GM04504 (cell line): ENCODE measurements around the gene ATXN7L1.
"Not testable (repeated sequence)": the region's sequence is repeated elsewhere in the genome, so short reads cannot be mapped to it uniquely, and the experiment has no call there.

Experiments
- DNase-seq: peaks from one replicate; pipeline ENCODE4 v3.0.0-alpha.2; 2012; ENCODE audit warnings: low read depth

ATXN7L1 gene

DNA sequence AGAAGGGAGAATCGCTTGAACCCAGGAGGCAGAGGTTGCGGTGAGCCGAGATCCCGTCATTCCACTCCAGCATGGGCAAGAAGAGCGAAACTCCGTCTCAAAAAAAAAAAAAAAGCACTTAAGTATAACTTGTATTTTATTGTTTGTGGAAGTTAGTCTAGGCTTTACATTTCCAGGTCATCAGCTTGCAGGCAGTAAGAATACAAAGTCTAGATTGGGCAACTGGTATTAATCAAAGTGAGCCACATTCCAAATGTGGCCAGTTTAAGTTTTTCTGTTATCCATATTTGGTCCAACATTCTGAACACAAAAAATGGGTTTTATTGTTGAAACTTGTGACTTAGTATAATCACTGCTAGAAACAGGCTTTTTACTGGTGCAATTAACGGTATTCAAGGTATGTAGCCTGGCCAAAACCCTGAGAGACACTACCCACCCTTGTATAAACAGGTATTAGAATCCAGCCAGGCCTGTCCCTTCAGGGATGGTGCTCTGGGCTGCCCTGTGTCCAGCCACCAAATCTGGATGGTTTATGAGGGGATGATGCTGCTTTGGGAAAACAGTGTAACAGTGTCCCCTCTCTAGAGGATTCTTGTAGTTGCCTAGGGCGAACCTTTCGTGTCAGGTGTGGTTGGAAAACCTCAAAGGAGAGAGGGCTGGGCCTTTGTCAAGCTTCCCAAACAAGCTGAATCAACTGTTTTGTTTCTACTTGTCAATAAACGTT is 173.0 kb downstream of the ATXN7L1 start:
- DNase-seq, result no peak

DNA sequence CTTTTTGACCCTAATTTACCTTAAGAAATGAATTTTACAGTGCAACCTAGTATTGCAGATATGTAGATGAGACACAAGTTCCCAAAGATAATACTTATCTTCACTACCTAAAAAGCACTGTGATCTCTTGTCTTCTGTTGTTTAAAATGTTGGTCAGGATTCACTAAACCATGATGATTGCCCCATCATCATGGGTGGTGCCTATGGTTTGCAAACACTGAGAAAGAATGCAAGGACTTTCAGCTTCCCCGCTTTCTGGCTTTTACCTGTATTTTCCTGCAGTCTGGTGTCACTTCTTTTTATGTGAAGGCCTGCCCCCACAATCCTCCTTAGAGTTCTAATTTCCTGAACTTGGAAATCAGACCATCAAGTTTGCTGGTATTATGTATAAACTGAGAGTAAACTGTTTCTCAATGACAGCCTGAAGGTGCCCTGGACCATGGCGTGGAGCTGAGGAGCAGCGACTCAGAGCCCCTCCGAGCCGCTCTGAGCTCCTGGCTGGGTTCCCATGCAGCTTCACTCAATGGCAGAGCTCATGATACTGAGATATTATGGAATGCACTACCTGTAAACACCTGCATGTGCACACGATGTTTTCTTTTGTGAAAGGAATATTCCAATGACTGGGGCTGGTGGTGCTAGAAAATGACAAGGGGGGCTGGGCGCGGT is 176.7 kb downstream of the ATXN7L1 start:
- no peak for DNase-seq

GRCh38 chr7:105698531-105698930 is 177.9 kb downstream of the ATXN7L1 start:
- DNase-seq, result no peak

DNA sequence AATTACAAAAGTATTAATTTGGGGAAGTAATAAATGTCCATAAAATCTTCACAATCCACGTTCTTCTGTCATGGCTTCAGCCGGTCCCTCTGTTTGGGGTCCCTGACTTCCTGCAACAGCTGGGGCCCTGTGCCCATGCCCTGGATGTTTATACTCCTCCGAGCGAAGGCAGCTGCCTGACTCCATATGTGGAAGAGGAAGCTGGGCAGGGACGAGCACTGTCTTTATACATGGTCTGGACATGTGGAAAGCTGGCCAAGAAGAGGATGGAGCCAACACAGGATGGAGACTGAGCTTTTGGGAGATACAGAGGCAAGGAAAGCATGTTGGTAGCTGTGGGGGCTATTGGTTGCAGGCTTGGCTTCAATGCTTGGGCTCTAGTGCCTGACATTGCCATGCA is 178.6 kb downstream of the ATXN7L1 start:
- no peak for DNase-seq

DNA sequence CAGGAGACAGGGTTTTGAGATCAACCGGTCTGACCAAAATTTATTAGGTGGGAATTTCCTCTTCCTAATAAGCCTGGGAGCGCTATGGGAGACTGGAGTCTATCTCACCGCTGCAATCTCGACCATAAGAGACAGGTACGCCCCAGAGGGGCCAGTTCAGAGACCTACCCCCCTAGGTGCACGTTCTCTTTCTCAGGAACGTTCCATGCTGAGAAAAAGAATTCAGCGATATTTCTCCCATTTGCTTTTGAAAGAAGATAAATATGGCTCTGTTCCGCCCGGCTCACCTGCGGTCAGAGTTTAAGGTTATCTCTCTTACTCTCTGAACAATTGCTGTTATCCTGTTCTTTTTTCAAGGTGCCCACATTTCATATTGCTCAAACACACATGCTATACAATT is 179.2 kb downstream of the ATXN7L1 start:
- DNase-seq, result not testable (repeated sequence)

DNA sequence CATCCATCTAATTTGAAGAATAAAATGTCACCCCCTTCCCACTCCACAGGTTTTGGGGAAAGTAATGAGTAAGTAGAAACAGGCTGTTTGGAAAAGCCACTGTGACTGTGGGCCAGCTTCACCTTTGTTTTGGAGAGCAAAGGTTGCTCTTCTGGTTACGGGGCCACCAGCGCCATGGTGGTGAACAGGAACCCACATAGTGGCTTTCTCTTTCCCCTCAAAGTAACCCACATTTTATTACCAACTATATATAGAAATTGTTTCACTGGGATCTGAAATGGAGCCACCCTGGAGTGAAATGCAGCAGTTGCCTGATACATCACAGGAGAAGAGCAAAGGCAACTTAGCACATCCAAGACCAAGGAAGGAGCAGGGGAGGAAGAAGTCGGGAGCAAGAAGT is 182.8 kb downstream of the ATXN7L1 start:
- DNase-seq, result no peak

- DNase-seq, result peak; percentile 44
Observed at GRCh38 chr7:105691680-105692564, 184.5 kb downstream of the ATXN7L1 start.

DNA sequence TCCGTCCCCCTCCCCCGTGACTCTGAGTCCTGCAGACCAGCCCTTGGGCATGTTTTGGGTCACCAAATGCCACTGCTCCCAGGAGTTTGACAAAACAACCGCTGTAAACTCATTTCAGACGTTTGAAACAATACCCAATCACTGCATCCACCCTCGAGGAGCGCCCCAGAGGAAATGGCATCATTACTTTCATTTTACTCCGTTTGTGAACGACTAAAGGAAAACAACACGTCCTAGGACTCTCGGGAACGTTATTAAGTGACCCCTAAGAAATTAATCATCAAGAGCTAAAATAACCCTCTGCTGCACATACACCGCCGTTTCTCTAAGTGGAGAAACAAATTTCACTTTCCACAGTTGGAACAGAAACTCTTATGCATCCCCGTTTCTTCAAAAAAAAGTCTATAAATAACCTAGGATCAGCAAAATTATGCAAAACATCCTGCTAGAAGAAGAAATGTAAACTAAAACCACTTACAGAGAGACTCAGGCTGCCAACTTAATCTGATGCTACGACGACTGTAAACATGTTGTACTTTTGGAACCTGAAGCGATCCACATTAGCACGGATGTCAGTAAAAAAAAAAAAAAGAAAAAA is 185.2 kb downstream of the ATXN7L1 start:
- peak; percentile 11 for DNase-seq

DNA sequence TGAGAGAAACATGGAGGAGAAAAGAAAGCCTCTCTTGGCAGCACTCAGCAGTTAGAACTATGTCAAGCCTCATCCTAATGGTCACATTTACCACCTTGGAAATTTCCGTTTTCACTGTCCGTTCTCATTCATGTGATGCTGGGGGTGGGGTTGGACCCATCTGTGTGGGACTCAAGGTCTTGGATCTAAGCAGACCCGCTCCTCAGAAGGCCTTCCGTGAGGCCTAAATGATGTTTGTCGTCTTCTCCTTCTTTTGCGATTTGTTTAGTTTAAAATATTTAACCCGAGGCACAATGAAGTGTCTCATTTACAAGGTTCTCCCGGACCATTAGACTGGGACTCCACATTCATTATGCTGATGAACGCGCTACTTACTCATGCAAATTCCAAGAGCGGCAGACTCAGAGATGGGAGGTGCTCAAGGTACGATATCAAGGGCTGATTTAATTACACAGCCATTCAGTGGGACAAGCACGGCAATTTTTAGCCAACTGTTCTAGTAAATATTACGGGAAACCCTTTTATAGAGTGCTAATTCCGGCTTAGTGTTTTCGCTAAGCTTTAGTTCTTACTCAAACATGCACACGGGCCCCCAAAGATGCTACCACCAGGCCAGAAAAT is 186.0 kb downstream of the ATXN7L1 start:
- no peak for DNase-seq

DNA sequence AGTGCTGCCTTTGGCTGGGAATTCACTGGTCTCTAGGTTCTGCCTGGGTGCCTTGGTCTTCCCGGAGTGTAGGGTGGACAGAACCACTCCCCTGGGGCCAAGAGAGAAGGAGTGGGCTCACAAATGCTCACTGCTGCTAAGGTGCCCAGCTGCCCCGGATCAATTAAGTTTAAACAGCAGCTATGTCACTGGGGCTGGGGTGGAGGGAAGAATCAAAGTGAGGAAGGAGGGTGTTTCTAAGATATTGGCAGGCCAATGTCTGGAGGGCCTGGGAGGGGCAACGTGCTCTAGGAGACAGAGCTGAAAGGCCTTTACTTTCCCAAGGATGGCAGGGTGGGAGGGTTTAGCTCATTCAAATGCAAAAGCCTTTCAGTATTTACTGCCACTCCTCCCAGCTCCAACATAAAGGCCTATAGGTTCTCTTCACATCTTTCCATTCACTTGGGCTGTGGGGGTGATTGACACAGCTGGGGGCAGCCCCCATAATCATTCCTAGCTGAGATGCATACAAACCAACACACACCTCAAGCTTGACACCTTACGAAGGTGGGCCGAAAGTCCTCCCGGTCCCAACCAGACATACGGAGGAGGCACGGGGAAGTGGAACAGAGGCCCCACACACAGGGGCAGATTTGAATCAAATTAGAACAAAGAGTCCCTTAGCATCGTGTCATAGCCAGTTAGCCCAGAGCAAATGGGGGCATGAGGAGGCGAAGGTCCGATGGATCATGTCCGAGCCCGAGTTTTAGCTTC is 187.2 kb downstream of the ATXN7L1 start:
- DNase-seq, result no peak

- no peak for DNase-seq
Observed at GRCh38 chr7:105688617-105689016, 187.8 kb downstream of the ATXN7L1 start.

GRCh38 chr7:105685161-105685560 is 191.2 kb downstream of the ATXN7L1 start:
- no peak for DNase-seq

DNA sequence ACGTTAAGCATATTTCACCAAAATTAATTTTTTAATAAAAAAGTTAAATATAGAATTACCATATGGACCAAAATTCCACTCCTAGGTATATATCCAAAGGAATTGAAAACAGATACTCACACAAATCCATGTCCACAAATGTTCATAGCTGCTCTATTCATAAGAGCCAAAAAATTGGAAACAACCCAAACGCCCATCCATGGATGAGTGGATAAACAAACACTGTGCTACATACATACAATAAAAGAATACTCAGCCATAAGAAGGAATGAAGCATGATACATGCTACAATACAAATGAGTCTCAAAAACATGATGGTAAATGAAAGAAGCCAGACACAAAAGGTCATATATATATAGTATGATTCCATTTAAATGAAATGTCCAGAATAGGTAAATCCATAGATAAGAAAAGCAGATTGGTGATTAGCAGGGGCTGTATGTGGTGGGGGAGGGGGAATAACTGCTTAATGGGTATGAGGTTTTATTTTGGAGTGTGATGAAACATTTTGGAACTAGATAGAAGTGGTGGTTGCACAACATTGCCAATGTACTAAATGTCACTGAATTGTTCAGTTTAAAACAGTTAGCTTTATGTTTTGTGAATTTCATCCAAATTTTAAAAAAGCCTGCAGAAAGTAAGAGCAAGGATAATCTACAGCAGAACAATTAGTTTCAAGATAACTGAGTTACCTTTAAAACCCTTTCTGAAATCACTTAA is 193.9 kb downstream of the ATXN7L1 start:
- DNase-seq, result no peak

- no peak for DNase-seq
Observed at GRCh38 chr7:105680505-105681187, 195.8 kb downstream of the ATXN7L1 start.

- no peak for DNase-seq
Observed at GRCh38 chr7:105678811-105679495, 197.4 kb downstream of the ATXN7L1 start.

DNA sequence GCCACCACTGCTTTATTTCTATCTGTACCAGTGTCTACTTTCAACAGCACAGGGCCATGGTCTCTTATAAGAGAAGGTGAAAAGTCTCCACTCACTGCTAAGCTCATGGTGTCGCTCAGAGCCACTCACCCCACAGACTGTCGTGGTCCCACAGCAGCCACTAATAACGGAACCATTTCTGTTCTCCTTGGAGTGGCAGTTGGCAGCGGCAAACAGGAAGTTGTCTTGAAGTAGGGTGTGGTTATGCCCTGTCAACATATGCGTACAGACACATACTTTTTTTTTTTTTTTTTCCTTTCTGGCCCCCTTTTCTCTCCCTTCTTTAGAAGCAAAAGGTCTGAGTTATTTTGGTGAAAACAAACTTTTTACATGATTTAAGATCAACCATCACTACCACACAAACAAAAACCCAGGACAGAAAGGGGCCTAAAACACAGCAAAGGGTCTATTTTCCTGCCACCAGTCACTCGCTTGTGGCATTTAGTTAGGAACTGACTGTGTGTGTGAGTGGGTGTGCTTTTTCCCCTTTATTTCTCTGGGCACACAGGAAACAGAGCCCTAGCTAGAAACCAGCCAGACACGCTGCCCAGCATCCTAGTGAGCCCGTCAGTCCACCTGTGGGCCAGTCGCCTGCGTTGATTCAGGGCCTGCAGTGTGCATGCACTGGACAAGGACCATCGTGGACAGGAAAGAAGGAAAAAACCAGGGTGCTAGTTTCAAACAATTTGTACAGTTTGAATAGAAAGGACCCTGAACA is 198.4 kb downstream of the ATXN7L1 start:
- DNase-seq, result no peak

DNA sequence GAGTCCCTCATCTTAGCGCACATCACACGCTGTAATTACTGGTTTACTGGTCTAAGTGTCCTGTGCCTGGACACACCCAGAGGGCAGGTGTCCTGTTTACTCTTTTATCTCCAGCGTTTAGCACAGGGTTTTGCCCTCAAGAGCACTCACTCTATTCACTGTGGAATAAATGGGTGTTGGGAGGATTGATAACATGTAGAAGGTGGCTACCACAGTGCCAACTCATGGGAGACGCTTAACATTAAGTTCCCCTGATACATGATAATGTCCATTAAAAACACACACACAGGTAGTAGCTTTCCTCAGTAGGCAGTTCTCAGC is 199.0 kb downstream of the ATXN7L1 start:
- no peak for DNase-seq

DNA sequence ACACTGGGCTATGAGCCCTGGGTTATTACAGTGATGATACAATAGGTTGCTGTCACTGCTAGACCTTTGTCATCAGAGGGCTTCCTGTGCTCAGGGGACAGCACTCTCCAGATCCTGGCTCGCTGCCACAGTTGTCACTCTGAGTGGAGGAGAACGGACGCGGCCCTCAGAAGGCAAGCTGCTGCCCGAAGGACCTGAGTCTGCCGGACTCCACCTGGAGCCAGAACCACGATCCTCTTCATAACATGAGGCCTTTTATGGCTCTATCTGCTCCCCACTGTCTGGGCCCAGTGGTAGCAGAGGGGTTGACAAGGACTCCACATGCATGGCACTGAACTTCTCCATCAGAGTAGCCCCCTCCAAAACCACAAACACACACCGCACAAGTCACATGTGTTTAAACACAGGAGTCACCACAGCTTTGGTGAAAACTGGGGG is 200.4 kb downstream of the ATXN7L1 start:
- no peak for DNase-seq
